K562 (cell line): Measurements from ENCODE around the gene CSMD2. TPM values are rescaled to one million over a fixed set of nuclear protein-coding genes. Genes with fewer than 3 reads are reported as not detected.

Source experiments
- ATAC-seq: fragments of 200-7000 bp; cut with Tn5 transposase; 3 replicates; pipeline ENCODE4 v1.9.1; 2020; ENCODE audit warnings: moderate library complexity
- BruUV-seq: library from RNA; stranded (reverse); fragments of 400-500 nt; replicated peaks from 2 replicates; lab custom pipeline; 2021; lab: Mats Ljungman, UMichigan
- CTCF ChIA-PET: fragments of 300-600 bp; formaldehyde crosslinking; extraction: SDS; loops from one replicate; lab custom pipeline; 2021; ENCODE audit warnings: low intra/inter-chr PET ratio; lab: Yijun Ruan, JAX
- POLR2A ChIA-PET: fragments of 300-600, 350-650 bp; sonication (Branson Sonifier 250); formaldehyde crosslinking; extraction: SDS; loops from one replicate; lab custom pipeline; 2021; ENCODE audit warnings: antibody characterized with exemption, inconsistent platforms; lab: Yijun Ruan, JAX
- DNase-seq, 4 experiments: peaks; one replicate each; pipeline versions ENCODE4 v3.0.0 to v3.0.0-alpha.2; 2011 to 2018; ENCODE audit warnings: low spot score in 3 of 4, mixed read lengths in 3 of 4; ENCODE audit errors: extremely low read depth in 1 of 4
- FAIRE-seq: peaks from 2 replicates; lab custom pipeline; 2011; peaks lifted over from hg19 to GRCh38; lab: Jason Lieb, UNC
- H2AFZ ChIP-seq: 2 replicates; pipeline ENCODE4 v1.6.0; 2011; ENCODE audit warnings: low read depth, low read length, control low read depth, inconsistent platforms
- H3K27ac ChIP-seq: fragments of 200-600 bp; 3 replicates; pipeline ENCODE4 v1.8.0; 2011; ENCODE audit warnings: low read depth, mild to moderate bottlenecking, control low read depth, inconsistent platforms, low read length, moderate library complexity, mixed read lengths; ENCODE audit errors: extremely low read depth
- H3K27me3 ChIP-seq, 2 experiments: fragments of 300-600 bp in 1 of 2; 2 replicates in 1 of 2; 3 replicates in 1 of 2; pipeline versions ENCODE4 v1.6.0 to v1.8.0; 2011; ENCODE audit warnings: inconsistent platforms in 2 of 2, low read length in 2 of 2, mild to moderate bottlenecking in 1 of 2, mixed read lengths in 1 of 2, moderate library complexity in 1 of 2; ENCODE audit not compliant: control insufficient read depth in 2 of 2, insufficient read depth in 2 of 2
- H3K36me3 ChIP-seq: fragments of 300-600 bp; 3 replicates; pipeline ENCODE4 v1.8.0; 2011; ENCODE audit warnings: mild to moderate bottlenecking, low read length, inconsistent platforms; ENCODE audit not compliant: control insufficient read depth, insufficient read depth
- H3K4me1 ChIP-seq, 2 experiments: fragments of 200-600 bp in 1 of 2; replicated peaks in 1 of 2; 2 replicates in 1 of 2; 3 replicates in 1 of 2; pipeline versions ENCODE4 v1.5.1 to v1.8.0; 2011; ENCODE audit warnings: inconsistent platforms in 2 of 2, low read length in 2 of 2, mild to moderate bottlenecking in 1 of 2, mixed read lengths in 1 of 2, moderate library complexity in 1 of 2; ENCODE audit not compliant: control insufficient read depth in 2 of 2, insufficient read depth in 2 of 2
- H3K4me2 ChIP-seq: 2 replicates; pipeline ENCODE4 v1.6.1; 2011; ENCODE audit warnings: low read length, control low read depth, inconsistent platforms, mixed read lengths; ENCODE audit not compliant: insufficient read depth
- H3K4me3 ChIP-seq: fragments of 200-600 bp; sonication (generic), shearing (Covaris generic); 2 replicates; pipeline ENCODE4 v1.5.1; 2016; ENCODE audit warnings: control low read depth, inconsistent platforms
- H3K79me2 ChIP-seq: fragments of 200-600 bp; 3 replicates; pipeline ENCODE4 v1.8.0; 2011; ENCODE audit warnings: low read length, inconsistent platforms; ENCODE audit not compliant: control insufficient read depth, insufficient read depth
- H3K9ac ChIP-seq, 2 experiments: 2 replicates each; pipeline versions ENCODE4 v1.6.0 to v1.6.1; 2011; ENCODE audit warnings: low read depth in 2 of 2, low read length in 2 of 2, control low read depth in 1 of 2, inconsistent platforms in 1 of 2, mild to moderate bottlenecking in 1 of 2, mixed read lengths in 1 of 2; ENCODE audit not compliant: insufficient read depth in 1 of 2
- H3K9me1 ChIP-seq: one replicate; pipeline ENCODE4 v1.6.0; 2011; ENCODE audit warnings: inconsistent platforms, mild to moderate bottlenecking, low read length, moderate library complexity; ENCODE audit not compliant: control insufficient read depth, insufficient read depth
- H3K9me3 ChIP-seq: replicated peaks from 2 replicates; pipeline ENCODE4 v1.5.1; 2011; ENCODE audit warnings: low read depth, low read length, inconsistent platforms; ENCODE audit not compliant: control insufficient read depth, insufficient read depth
- H4K20me1 ChIP-seq: replicated peaks from 2 replicates; pipeline ENCODE4 v1.6.1; 2011; ENCODE audit warnings: low read length, inconsistent platforms, mixed read lengths; ENCODE audit not compliant: control insufficient read depth, insufficient read depth
- E2F4 ChIP-seq: sonication (generic); formaldehyde crosslinking; IDR thresholded peaks from 2 replicates; pipeline ENCODE4 v1.8.0; 2022; ENCODE audit warnings: mild to moderate bottlenecking, low read depth, missing genetic modification reagents
- ETS1 ChIP-seq: conservative IDR thresholded peaks from 2 replicates; pipeline ENCODE4 v1.6.1; 2011; ENCODE audit warnings: low read depth, mild to moderate bottlenecking, low read length; ENCODE audit not compliant: control insufficient read depth
- MBD2 ChIP-seq: sonication (generic); IDR thresholded peaks from 2 replicates; pipeline ENCODE4 v1.6.1; 2016; ENCODE audit warnings: low read depth, borderline replicate concordance
- TBL1XR1 ChIP-seq, 2 experiments: IDR thresholded peaks; 2 replicates each; pipeline ENCODE4 v1.6.1; 2012; ENCODE audit warnings: improper control_type of control experiment in 2 of 2, low read length in 2 of 2, mild to moderate bottlenecking in 1 of 2
- ZNF324 ChIP-seq: fragments of 250-450 bp; sonication (Bioruptor Pico); IDR thresholded peaks from 2 replicates; pipeline ENCODE4 v1.4.0; 2020; ENCODE audit warnings: mild to moderate bottlenecking
- WGBS: fragments of 100-300 bp; shearing (Covaris generic); methylation state at CpG from one replicate; pipeline ENCODE4 v1.1.6; 2016; ENCODE audit warnings: low coverage, mixed read lengths; ENCODE audit not compliant: insufficient coverage; ENCODE audit errors: missing lambda C conversion rate; 5-methylcytosine and 5-hydroxymethylcytosine counted together
- in situ Hi-C: fragments of 300-500 bp; cut with MboI; formaldehyde crosslinking; loops from 4 replicates; pipeline ENCODE4 v1.15.0; 2018; ENCODE audit warnings: inconsistent platforms, mixed read lengths
- intact Hi-C: fragments of 100-400 bp; cut with micrococcal nuclease; formaldehyde crosslinking; loops from 2 replicates; pipeline ENCODE4 v1.14.2; 2022
- polyA plus RNA-seq, 8 experiments: library from polyadenylated mRNA; depleted of rRNA in 4 of 8; stranded (reverse) in 5 of 8; unstranded in 3 of 8; fragments of >200 nt; fragmentation: Nextera tagmentation in 2 of 8; fragmentation: Illumina TruSeq in 1 of 8; extraction: Ambion mirVana in 2 of 8; extraction: Trizol in 1 of 8; gene quantifications; 2 replicates each; pipeline versions ENCODE4 v1.2.1 to v1.2.3, GENCODE V29; 2011 to 2014; ENCODE audit warnings: inconsistent platforms in 1 of 8, missing spikeins in 1 of 8
- total RNA-seq, 7 experiments: library from RNA; depleted of rRNA in 6 of 7; stranded (reverse); fragments of >200 nt in 6 of 7; fragmentation: Illumina TruSeq in 2 of 7; extraction: Trizol in 2 of 7; gene quantifications; 2 replicates each; pipeline versions ENCODE4 v1.2.1 to v1.2.3, GENCODE V29; 2011 to 2021; ENCODE audit warnings: low replicate concordance in 1 of 7

CSMD2 gene
- total and polyA plus RNA-seq, 9 of the 15 experiments (the other 6 are each of a cell fraction or from before 2014, with no cell fraction given) = not detected

GRCh38 chr1:33573661-33574060, 591.4 kb downstream of the CSMD2 start:
- no peak overlapping the region for H3K9ac ChIP-seq
- DNase-seq = no peak
- no peaks in the 10 kb centered on the region for H3K79me2 ChIP-seq
- FAIRE-seq = no peak
- no peak overlapping the region for H2AFZ ChIP-seq
- H3K4me2 ChIP-seq = no peak overlapping the region
- H3K9me3 ChIP-seq = no peaks in the 10 kb centered on the region
- H4K20me1 ChIP-seq = no peaks in the 10 kb centered on the region
- H3K27ac ChIP-seq = no peak overlapping the region
- in situ Hi-C loops (no loop called here), intact Hi-C loops (no loop called here)
- TF ChIP-seq E2F4 = no peak
- TF ChIP-seq ETS1 = no peak
- no peak for TF ChIP-seq TBL1XR1 (IDR thresholded peaks at IDR 0.05; ENCODE audit: low read length in 2 of 2)
- TF ChIP-seq ZNF324 (CRISPR knock-in tag) = no peak
- TF ChIP-seq MBD2 = no peak
- H3K27me3 ChIP-seq = peaks cover 12 to 28% of the 10 kb centered on the region in 2 experiments; a peak in 4 of 5 replicates
- H3K36me3 ChIP-seq = no peaks in the 10 kb centered on the region
- ChIA-PET POLR2A (no interaction called here), CTCF (no interaction called here)
- BruUV-seq = no TSS peak
- no peak overlapping the region for H3K4me3 ChIP-seq
- no peaks in the 10 kb centered on the region for H3K4me1 ChIP-seq
- WGBS = 0% methylated on average over 3 of the region's 3 CpGs
- no peak for ATAC-seq
- H3K9me1 ChIP-seq = no peaks in the 10 kb centered on the region
